ENCODE data around the gene LIMK1.

Gene LIMK1

DNA sequence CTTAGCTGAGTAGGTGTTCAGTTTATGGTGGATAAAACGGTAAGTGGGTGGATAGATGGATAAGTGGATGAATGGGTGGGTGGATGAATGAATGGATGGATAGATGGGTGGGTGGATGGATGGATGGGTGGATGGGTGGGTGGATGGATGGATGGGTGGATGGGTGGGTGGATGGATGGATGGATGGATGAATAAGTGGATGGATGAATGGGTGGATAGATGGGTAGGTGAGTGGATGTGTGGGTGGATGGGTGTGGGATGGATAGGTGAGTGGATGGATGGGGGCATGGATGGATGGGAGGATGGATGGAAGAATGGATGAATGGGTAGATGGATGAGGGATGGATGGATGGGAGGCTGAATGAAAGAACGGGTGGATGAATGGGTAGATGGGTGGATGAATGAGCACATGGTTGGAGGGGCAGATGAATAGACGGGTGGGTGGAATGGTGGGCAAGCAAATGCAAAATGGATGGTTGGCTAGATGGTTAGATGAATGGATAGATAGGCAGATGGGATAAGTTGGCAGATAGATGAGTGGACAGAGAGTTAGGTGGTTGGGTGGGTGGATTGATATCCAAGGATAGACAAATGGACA is 29.9 kb upstream of the LIMK1 start:
- DNase-seq (ENCODE audit: insufficient read length, low spot score) (no peak), FAIRE-seq (no peak)

DNA sequence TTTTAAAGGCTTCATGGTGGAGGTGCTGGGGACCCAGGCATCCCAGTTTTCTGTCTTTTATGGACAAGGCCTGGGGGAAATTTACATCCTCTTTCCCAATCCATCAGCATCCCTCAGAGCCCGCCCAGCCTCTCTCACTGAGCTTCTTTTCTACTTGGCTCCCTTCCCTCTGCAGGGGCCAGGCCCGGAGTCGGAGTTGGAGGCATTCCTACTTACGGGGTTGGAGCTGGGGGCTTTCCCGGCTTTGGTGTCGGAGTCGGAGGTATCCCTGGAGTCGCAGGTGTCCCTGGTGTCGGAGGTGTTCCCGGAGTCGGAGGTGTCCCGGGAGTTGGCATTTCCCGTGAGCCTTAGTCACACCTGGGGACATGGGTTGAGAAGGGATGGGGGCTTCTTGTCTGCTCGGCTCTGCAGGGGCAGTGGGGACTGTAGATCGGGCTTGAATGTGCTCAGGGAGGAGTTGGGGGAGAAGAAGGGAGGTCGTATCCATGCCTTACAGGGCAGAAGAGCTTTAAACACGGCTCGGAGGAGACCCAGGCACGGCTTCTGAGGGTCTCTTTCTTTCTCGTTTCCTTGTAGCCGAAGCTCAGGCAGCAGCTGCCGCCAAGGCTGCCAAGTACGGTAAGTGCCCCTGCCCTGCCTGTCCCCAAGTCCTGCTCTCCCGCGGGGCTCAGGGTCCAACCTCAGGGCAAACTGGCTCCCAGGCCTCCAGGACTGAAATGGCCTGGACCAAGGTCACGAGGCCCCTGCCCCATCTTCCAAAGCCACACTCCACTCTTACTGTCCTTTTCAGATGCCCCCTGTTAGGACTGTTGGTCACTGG is 27.3 kb upstream of the LIMK1 start:
- no peak for FAIRE-seq
- DNase-seq (ENCODE audit: insufficient read length, low spot score): no peak

GRCh38 chr7:74057216-74057925 is 26.2 kb upstream of the LIMK1 start:
- DNase-seq (ENCODE audit: insufficient read length, low spot score) (no peak), FAIRE-seq (no peak)

- FAIRE-seq (no peak), DNase-seq (ENCODE audit: insufficient read length, low spot score) (no peak)
These were observed 25.6 kb upstream of the LIMK1 start for GRCh38 chr7:74057987-74058386.

GRCh38 chr7:74058486-74058885 is 25.1 kb upstream of the LIMK1 start:
- no peak for DNase-seq (ENCODE audit: insufficient read length, low spot score)
- FAIRE-seq: no peak

GRCh38 chr7:74059037-74059436 is 24.6 kb upstream of the LIMK1 start:
- DNase-seq (ENCODE audit: insufficient read length, low spot score): no peak
- no peak for FAIRE-seq

GRCh38 chr7:74059681-74060588 is 23.7 kb upstream of the LIMK1 start:
- FAIRE-seq: no peak
- DNase-seq (ENCODE audit: insufficient read length, low spot score): no peak

GRCh38 chr7:74061840-74062539 is 21.6 kb upstream of the LIMK1 start:
- FAIRE-seq (no peak), DNase-seq (ENCODE audit: insufficient read length, low spot score) (no peak)

- FAIRE-seq: no peak
- DNase-seq (ENCODE audit: insufficient read length, low spot score): no peak
These were observed 20.4 kb upstream of the LIMK1 start for GRCh38 chr7:74063223-74063641.

- DNase-seq (ENCODE audit: insufficient read length, low spot score) (no peak), FAIRE-seq (no peak)
These were observed 20.0 kb upstream of the LIMK1 start for GRCh38 chr7:74063646-74064045.

DNA sequence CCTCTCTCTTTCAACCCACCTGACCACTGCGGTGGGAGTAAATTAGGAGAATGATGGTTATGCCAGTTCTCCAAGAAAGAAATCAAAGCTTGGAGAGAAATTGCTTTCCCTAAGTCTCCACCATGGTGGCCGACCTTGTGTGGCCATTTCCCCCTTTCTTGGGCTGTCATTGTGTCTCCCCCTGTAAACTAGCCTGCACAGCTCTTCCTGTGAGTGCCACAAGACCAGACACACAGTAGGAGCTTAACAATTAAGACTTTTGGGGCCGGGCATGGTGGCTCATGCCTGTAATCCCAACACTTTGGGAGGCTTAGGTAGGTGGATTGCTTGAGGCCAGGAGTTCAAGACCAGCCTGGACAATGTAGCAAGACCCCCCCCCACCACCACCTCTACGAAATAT is 18.9 kb upstream of the LIMK1 start:
- DNase-seq (ENCODE audit: insufficient read length, low spot score): no peak
- no peak for FAIRE-seq

DNA sequence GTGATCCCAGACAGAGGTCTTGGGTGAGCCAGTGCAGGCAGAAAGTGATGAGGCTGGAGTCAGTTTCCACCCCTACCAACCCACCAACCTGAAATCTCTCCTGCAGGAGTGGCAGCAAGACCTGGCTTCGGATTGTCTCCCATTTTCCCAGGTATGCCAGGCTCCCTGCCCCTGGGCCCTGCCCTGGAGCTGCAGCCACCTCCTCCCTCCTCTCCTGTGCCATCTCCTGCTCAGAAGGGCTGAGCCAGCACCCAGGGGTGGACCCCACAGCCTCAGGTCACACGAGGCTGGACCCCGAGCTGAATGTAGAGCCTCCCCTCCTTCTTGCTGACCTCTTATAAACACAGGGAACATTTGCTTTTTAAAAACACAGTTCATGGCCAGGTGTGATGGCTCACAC is 17.0 kb upstream of the LIMK1 start:
- FAIRE-seq (no peak), DNase-seq (ENCODE audit: insufficient read length, low spot score) (no peak)

DNA sequence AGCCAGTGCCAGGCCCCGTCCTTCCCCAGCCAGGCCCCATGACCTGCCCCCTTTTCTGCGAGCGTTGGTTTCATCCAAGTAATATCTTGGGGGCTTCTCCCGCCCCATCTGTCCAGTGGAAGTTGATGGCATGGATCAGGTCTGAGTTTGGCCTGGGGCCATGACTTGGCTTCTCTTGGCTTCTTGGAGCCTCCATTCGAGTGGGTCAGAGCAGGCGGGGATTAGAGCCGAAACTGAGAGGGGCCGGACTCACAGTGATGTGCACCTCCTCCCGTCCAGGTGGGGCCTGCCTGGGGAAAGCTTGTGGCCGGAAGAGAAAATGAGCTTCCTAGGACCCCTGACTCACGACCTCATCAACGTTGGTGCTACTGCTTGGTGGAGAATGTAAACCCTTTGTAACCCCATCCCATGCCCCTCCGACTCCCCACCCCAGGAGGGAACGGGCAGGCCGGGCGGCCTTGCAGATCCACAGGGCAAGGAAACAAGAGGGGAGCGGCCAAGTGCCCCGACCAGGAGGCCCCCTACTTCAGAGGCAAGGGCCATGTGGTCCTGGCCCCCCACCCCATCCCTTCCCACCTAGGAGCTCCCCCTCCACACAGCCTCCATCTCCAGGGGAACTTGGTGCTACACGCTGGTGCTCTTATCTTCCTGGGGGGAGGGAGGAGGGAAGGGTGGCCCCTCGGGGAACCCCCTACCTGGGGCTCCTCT is 15.1 kb upstream of the LIMK1 start:
- no peak for FAIRE-seq

GRCh38 chr7:74069086-74069541 is 14.5 kb upstream of the LIMK1 start:
- no peak for DNase-seq (ENCODE audit: insufficient read length, low spot score)
- no peak for FAIRE-seq

More for the DNA sequence above, 15.1 kb upstream of the LIMK1 start:
- DNase-seq (ENCODE audit: insufficient read length, low spot score): no peak

GRCh38 chr7:74069790-74070618 is 13.6 kb upstream of the LIMK1 start:
- FAIRE-seq (no peak), DNase-seq (ENCODE audit: insufficient read length, low spot score) (no peak)

DNA sequence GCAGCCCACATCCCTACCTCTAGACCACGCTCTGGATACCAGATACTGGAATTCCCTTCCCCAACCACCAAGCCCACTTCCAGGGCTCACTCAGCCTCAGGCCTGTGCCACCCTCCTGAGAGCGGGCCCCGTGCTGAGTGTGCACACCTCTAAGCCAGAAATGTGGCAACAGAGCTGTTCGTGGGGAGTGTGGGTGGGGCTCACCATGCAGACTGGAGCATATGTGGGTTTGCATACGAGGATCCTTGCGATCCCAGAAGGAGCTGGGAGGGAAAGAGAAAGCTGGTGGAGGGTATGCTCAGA is 13.0 kb upstream of the LIMK1 start:
- no peak for FAIRE-seq
- no peak for DNase-seq (ENCODE audit: insufficient read length, low spot score)

GRCh38 chr7:74071121-74071520 is 12.5 kb upstream of the LIMK1 start:
- DNase-seq (ENCODE audit: insufficient read length, low spot score) (no peak), FAIRE-seq (no peak)

GRCh38 chr7:74074770-74075169 is 8.8 kb upstream of the LIMK1 start:
- no peak for FAIRE-seq
- DNase-seq (ENCODE audit: insufficient read length, low spot score): no peak

- no peak for DNase-seq (ENCODE audit: insufficient read length, low spot score)
- FAIRE-seq: no peak
These were observed 5.1 kb upstream of the LIMK1 start for GRCh38 chr7:74078461-74078860.

Measured in GM19239 (cell line).